ENCODE results near the gene LAMTOR2.

GRCh38 chr1:156021093-156021428 lies 33.5 kb upstream of the LAMTOR2 start:
- TF ChIP-seq CTCF (IDR thresholded peaks at IDR 0.05 in 2 of 3, conservative IDR thresholded peaks at IDR 0.05 in 1 of 3; ENCODE audit: borderline replicate concordance in 1 of 3, insufficient read depth in 1 of 3, low read depth in 2 of 3, low read length in 2 of 3) (no peak), CEBPB (IDR thresholded peaks at IDR 0.05; ENCODE audit: low read depth) (no peak), ZBTB33 (IDR thresholded peaks at IDR 0.05; ENCODE audit: extremely low read depth, insufficient replicate concordance, low read length) (no peak), POLR2AphosphoS5 (IDR thresholded peaks at IDR 0.05; ENCODE audit: low read depth, low read length) (no peak), POLR2A (IDR thresholded peaks at IDR 0.05; ENCODE audit: borderline replicate concordance, extremely low read depth, insufficient read depth, insufficient read length) (no peak), MAX (IDR thresholded peaks at IDR 0.05) (no peak), SIN3A (IDR thresholded peaks at IDR 0.05; ENCODE audit: low read depth) (no peak), SP1 (IDR thresholded peaks at IDR 0.05; ENCODE audit: low read depth) (no peak), ZNF274 (IDR thresholded peaks at IDR 0.05; ENCODE audit: low read depth, low read length) (no peak), EZH2 (IDR thresholded peaks at IDR 0.05) (no peak), REST (IDR thresholded peaks at IDR 0.05; ENCODE audit: low read depth) (no peak), EZH2phosphoT487 (IDR thresholded peaks at IDR 0.05; ENCODE audit: borderline replicate concordance) (no peak), TCF7L2 (IDR thresholded peaks at IDR 0.05; ENCODE audit: borderline replicate concordance, extremely low read depth, insufficient read depth, insufficient read length) (no peak), ATF3 (IDR thresholded peaks at IDR 0.05) (no peak)

Data from HCT116 (cell line).